Measurements from ENCODE around the gene ZSCAN31. TPM values are rescaled to one million over a fixed set of nuclear protein-coding genes. Genes with fewer than 3 reads are reported as not detected.
"Not testable (repeated sequence)": the region's sequence is repeated elsewhere in the genome, so short reads cannot be mapped to it uniquely, and the experiment has no call there.

ZSCAN31 gene
- total RNA-seq, 1 donor from 2014 or later = 4.7 TPM

DNA sequence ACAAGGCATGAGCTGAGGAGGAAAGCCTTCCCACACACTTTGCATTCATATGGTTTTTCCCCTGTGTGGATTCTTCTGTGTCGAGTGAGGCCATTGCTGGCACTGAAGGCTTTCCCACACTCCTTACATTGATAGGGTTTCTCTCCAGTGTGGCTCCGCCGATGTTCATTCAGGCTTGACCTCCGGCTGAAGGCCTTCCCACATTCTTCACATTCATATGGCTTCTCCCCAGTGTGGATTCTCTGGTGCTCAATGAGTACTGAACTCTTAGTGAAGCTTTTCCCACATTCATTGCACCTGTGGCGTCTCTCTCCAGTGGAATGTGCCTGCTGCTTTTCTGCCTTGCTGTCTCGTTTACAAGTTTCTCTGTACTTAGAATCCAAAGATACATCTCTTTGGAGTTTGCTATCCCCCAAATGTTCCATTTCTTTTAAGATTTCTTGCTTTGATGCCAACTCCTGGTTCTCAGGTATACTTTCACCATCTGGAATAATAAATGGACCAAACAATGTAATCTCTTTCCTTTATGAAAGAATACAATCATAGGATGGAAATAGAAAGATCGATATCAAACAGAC, 9.5 kb downstream of the ZSCAN31 start:
- Mint-ChIP-seq H3K27ac (no peak overlapping the region), H3K36me3 (ENCODE audit: insufficient read depth) (peaks cover 53% of the 10 kb centered on the region), H3K4me1 (ENCODE audit: low read depth) (peaks cover 2% of the 10 kb centered on the region), H3K4me3 (ENCODE audit: low read depth) (no peak overlapping the region), H3K9me3 (ENCODE audit: low read depth) (peaks cover 47% of the 10 kb centered on the region), H3K27me3 (no peaks in the 10 kb centered on the region)
- TF ChIP-seq CTCF (IDR thresholded peaks at IDR 0.05; ENCODE audit: unreplicated experiment) = no peak
- no peak for DNase-seq (ENCODE audit: low spot score, unreplicated experiment)

- no peak for DNase-seq (ENCODE audit: low spot score, unreplicated experiment)
- Mint-ChIP-seq H3K4me1 (ENCODE audit: low read depth) (peaks cover 2% of the 10 kb centered on the region), H3K27me3 (no peaks in the 10 kb centered on the region), H3K9me3 (ENCODE audit: low read depth) (peaks cover 33% of the 10 kb centered on the region), H3K36me3 (ENCODE audit: insufficient read depth) (peaks cover 42% of the 10 kb centered on the region), H3K4me3 (ENCODE audit: low read depth) (no peak overlapping the region), H3K27ac (peak overlapping the region; percentile 31)
- no peak for TF ChIP-seq CTCF (IDR thresholded peaks at IDR 0.05; ENCODE audit: unreplicated experiment)
Measured at GRCh38 chr6:28323813-28324424, 12.0 kb downstream of the ZSCAN31 start.

GRCh38 chr6:28322661-28323060, 13.3 kb downstream of the ZSCAN31 start:
- no peaks in the 10 kb centered on the region for H3K27me3 Mint-ChIP-seq
- peaks cover 28% of the 10 kb centered on the region for H3K9me3 Mint-ChIP-seq (ENCODE audit: low read depth)
- H3K4me1 Mint-ChIP-seq (ENCODE audit: low read depth) = peaks cover 2% of the 10 kb centered on the region
- no peak for DNase-seq (ENCODE audit: low spot score, unreplicated experiment)
- no peak overlapping the region for H3K27ac Mint-ChIP-seq
- no peak for TF ChIP-seq CTCF (IDR thresholded peaks at IDR 0.05; ENCODE audit: unreplicated experiment)
- H3K4me3 Mint-ChIP-seq (ENCODE audit: low read depth) = no peak overlapping the region
- peaks cover 36% of the 10 kb centered on the region for H3K36me3 Mint-ChIP-seq (ENCODE audit: insufficient read depth)

DNA sequence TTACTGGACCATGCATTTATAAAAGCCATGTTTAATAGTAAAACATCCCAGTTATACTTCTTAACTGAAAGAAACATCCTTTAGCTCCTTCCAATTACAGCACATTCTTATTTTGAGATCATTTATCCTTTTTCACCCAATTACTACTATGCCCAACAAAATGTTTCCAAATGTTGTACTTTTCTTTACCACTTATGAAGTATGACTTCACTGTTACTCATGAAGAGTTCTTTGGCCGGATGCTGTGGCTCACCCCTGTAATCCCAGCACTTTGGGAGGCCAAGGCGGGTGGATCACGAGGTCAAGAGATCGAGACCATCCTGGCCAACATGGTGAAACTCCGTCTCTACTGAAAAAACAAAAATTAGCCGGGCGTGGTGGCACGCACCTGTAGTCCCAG, 18.1 kb downstream of the ZSCAN31 start:
- H3K4me1 Mint-ChIP-seq (ENCODE audit: low read depth); H3K9me3 Mint-ChIP-seq (ENCODE audit: low read depth); H3K27me3 Mint-ChIP-seq; H3K27ac Mint-ChIP-seq; DNase-seq (ENCODE audit: low spot score, unreplicated experiment); H3K36me3 Mint-ChIP-seq (ENCODE audit: insufficient read depth); H3K4me3 Mint-ChIP-seq (ENCODE audit: low read depth): not testable (repeated sequence)

DNA sequence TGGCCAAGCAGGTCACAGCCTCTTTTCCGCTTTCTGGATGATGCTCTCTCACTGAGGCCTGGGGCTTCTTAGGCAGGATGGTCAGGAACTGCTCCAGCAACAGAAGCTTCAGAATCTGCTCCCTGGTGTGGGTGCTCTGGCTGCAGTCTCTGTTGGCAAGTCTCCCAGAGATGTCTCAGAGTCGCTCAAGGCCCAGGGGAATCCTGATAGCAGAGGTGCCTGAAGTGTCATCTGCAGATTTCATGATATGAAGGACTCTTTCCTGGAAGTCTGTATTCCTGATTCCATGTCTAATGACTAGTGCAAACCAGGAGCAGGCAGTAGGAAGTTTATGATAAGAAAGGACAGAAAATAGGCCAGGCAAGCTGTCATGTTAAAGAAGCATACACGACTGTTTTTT, 20.3 kb downstream of the ZSCAN31 start:
- no peak for DNase-seq (ENCODE audit: low spot score, unreplicated experiment)
- Mint-ChIP-seq H3K36me3 (ENCODE audit: insufficient read depth) (peaks cover 6% of the 10 kb centered on the region), H3K27ac (no peak overlapping the region), H3K4me3 (ENCODE audit: low read depth) (no peak overlapping the region), H3K27me3 (no peaks in the 10 kb centered on the region), H3K4me1 (ENCODE audit: low read depth) (peaks cover 1% of the 10 kb centered on the region), H3K9me3 (ENCODE audit: low read depth) (peaks cover 7% of the 10 kb centered on the region)
- TF ChIP-seq CTCF (IDR thresholded peaks at IDR 0.05; ENCODE audit: unreplicated experiment) = no peak

- Mint-ChIP-seq H3K27ac (no peak overlapping the region), H3K36me3 (ENCODE audit: insufficient read depth) (peaks cover 20% of the 10 kb centered on the region), H3K9me3 (ENCODE audit: low read depth) (peaks cover 30% of the 10 kb centered on the region), H3K4me3 (ENCODE audit: low read depth) (no peak overlapping the region), H3K27me3 (no peaks in the 10 kb centered on the region), H3K4me1 (ENCODE audit: low read depth) (peaks cover 6% of the 10 kb centered on the region)
- TF ChIP-seq CTCF (IDR thresholded peaks at IDR 0.05; ENCODE audit: unreplicated experiment) = no peak
- no peak for DNase-seq (ENCODE audit: low spot score, unreplicated experiment)
Measured at GRCh38 chr6:28312939-28313338, 23.0 kb downstream of the ZSCAN31 start.

Measured in progenitor cell of endocrine pancreas (in vitro differentiated cells).